ENCODE data around the gene PTH1R. TPM values are rescaled to one million over a fixed set of nuclear protein-coding genes. Genes with fewer than 3 reads are reported as not detected.

The PTH1R gene
- total RNA-seq, 1 experiment from 2014 or later = 0.32 TPM

DNA sequence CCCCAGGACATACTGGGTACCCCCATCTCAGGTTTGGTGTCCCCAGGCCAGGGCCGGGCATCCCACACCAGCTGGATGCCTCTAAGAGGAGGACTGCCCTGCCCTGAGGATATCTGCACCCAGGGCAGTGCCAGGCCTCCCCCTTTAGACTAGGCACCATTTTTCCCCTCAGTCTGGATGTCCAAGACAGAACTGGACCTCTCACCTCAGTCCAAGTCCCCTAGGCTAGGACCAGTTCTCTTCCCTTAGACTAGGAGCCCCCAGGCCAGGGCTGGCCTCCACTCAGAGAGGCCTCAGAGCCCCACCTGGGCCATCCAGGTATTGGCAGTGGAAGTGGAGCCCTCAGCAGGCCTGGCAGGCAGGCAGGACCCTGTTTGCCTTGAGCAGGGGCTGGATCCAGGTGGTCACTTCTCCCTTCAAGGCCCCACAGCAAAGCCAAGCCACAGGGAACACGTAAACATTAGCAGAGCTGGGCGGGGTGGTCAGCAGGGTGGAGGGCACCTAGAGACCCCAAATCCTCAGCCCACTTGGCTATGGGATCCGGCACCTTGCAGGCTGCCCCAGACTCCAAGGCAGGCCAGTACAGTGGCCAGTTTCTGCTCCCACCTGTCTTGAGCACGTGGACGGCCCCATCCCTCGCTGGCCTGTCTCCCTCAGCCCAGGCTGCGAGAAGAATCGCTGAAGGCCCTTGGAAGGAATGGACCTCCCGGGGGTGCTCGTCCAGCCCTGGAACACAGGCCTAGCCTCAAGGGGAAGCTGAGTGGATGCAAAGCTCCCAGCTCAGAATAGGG, 28.3 kb downstream of the PTH1R start:
- Histone ChIP-seq H3K4me3 (replicated peaks in 1 of 2; ENCODE audit: low read depth in 1 of 2, low read length in 2 of 2) (no peak overlapping the region), H3K9me3 (ENCODE audit: control insufficient read depth in 1 of 2, insufficient read depth in 1 of 2, low read depth in 1 of 2, low read length in 2 of 2) (no peaks in the 10 kb centered on the region), H3K4me2 (ENCODE audit: low read length) (no peak overlapping the region), H3K9me2 (ENCODE audit: insufficient read depth) (no peaks in the 10 kb centered on the region), H3K9ac (ENCODE audit: low read length) (no peak overlapping the region), H3K27ac (ENCODE audit: low read depth, low read length) (no peak overlapping the region), H3K36me3 (ENCODE audit: control insufficient read depth in 1 of 2, insufficient read depth in 2 of 2, low read length in 2 of 2) (no peaks in the 10 kb centered on the region), H3K79me2 (ENCODE audit: insufficient read depth, low read length) (no peaks in the 10 kb centered on the region), H4K20me1 (ENCODE audit: insufficient read depth) (no peaks in the 10 kb centered on the region), H2AFZ (ENCODE audit: low read depth, low read length, poor library complexity, severe bottlenecking) (no peak overlapping the region), H3K27me3 (ENCODE audit: insufficient read depth, low read length) (no peaks in the 10 kb centered on the region), H3K4me1 (ENCODE audit: control insufficient read depth in 1 of 2, insufficient read depth in 2 of 2, low read length in 2 of 2) (peaks cover 0 to 19% of the 10 kb centered on the region in 2 experiments; a peak in 3 of 4 replicates)
- TF ChIP-seq, protein P1, sequence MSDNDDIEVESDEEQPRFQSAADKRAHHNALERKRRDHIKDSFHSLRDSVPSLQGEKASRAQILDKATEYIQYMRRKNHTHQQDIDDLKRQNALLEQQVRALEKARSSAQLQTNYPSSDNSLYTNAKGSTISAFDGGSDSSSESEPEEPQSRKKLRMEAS (IDR thresholded peaks at IDR 0.05) = no peak
- TF ChIP-seq, protein P2, sequence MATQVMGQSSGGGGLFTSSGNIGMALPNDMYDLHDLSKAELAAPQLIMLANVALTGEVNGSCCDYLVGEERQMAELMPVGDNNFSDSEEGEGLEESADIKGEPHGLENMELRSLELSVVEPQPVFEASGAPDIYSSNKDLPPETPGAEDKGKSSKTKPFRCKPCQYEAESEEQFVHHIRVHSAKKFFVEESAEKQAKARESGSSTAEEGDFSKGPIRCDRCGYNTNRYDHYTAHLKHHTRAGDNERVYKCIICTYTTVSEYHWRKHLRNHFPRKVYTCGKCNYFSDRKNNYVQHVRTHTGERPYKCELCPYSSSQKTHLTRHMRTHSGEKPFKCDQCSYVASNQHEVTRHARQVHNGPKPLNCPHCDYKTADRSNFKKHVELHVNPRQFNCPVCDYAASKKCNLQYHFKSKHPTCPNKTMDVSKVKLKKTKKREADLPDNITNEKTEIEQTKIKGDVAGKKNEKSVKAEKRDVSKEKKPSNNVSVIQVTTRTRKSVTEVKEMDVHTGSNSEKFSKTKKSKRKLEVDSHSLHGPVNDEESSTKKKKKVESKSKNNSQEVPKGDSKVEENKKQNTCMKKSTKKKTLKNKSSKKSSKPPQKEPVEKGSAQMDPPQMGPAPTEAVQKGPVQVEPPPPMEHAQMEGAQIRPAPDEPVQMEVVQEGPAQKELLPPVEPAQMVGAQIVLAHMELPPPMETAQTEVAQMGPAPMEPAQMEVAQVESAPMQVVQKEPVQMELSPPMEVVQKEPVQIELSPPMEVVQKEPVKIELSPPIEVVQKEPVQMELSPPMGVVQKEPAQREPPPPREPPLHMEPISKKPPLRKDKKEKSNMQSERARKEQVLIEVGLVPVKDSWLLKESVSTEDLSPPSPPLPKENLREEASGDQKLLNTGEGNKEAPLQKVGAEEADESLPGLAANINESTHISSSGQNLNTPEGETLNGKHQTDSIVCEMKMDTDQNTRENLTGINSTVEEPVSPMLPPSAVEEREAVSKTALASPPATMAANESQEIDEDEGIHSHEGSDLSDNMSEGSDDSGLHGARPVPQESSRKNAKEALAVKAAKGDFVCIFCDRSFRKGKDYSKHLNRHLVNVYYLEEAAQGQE (IDR thresholded peaks at IDR 0.05; ENCODE audit: low read depth) = no peak
- TF ChIP-seq, protein P3, sequence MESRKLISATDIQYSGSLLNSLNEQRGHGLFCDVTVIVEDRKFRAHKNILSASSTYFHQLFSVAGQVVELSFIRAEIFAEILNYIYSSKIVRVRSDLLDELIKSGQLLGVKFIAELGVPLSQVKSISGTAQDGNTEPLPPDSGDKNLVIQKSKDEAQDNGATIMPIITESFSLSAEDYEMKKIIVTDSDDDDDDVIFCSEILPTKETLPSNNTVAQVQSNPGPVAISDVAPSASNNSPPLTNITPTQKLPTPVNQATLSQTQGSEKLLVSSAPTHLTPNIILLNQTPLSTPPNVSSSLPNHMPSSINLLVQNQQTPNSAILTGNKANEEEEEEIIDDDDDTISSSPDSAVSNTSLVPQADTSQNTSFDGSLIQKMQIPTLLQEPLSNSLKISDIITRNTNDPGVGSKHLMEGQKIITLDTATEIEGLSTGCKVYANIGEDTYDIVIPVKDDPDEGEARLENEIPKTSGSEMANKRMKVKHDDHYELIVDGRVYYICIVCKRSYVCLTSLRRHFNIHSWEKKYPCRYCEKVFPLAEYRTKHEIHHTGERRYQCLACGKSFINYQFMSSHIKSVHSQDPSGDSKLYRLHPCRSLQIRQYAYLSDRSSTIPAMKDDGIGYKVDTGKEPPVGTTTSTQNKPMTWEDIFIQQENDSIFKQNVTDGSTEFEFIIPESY (IDR thresholded peaks at IDR 0.05; ENCODE audit: extremely low read depth, insufficient replicate concordance, low read length) = no peak
- TF ChIP-seq POLR2AphosphoS5 (IDR thresholded peaks at IDR 0.05; ENCODE audit: low read depth, low read length) = no peak
- TF ChIP-seq CEBPB (IDR thresholded peaks at IDR 0.05; ENCODE audit: low read depth) = no peak
- TF ChIP-seq FOSL1 (IDR thresholded peaks at IDR 0.05; ENCODE audit: low read depth) = no peak
- no peak for TF ChIP-seq CBX3 (IDR thresholded peaks at IDR 0.05; ENCODE audit: low read depth)
- TF ChIP-seq EZH2phosphoT487 (IDR thresholded peaks at IDR 0.05; ENCODE audit: borderline replicate concordance) = no peak
- no peak for TF ChIP-seq YY1 (IDR thresholded peaks at IDR 0.05; ENCODE audit: extremely low read depth, insufficient replicate concordance, low read depth, low read length)
- TF ChIP-seq JUND (IDR thresholded peaks at IDR 0.05) = no peak
- no peak for TF ChIP-seq ZNF274 (IDR thresholded peaks at IDR 0.05; ENCODE audit: low read depth, low read length)
- no peak for TF ChIP-seq SP1 (IDR thresholded peaks at IDR 0.05; ENCODE audit: low read depth)
- TF ChIP-seq TCF7L2 (IDR thresholded peaks at IDR 0.05; ENCODE audit: borderline replicate concordance, extremely low read depth, insufficient read depth, insufficient read length) = no peak
- ChIA-PET POLR2A (no interaction called here), RAD21 (ENCODE audit: low non-redundant PET in 1 of 2, low total read pairs in 2 of 2, uncharacterized antibody in 2 of 2, unreplicated experiment in 2 of 2) (no interaction called here), CTCF (no interaction called here)
- ATAC-seq (no peak), DNase-seq (ENCODE audit: low read depth, low spot score) (no peak)
- intact Hi-C loops (cut with micrococcal nuclease) = no loop called here
- no TSS peak for BruUV-seq (replicated peaks)

Data from HCT116 (cell line).